SW480 (cell line): ENCODE results near the gene PEPD.

Source experiments
- DNase-seq: peaks from one replicate; pipeline ENCODE4 v3.0.0-alpha.2; 2016; ENCODE audit warnings: low spot score

Gene PEPD

GRCh38 chr19:33458807-33459206, 62.8 kb downstream of the PEPD start:
- no peak for DNase-seq

- DNase-seq, result no peak
Measured at GRCh38 chr19:33458171-33458633, 63.4 kb downstream of the PEPD start.

- DNase-seq, result no peak
Measured at GRCh38 chr19:33456845-33457220, 64.8 kb downstream of the PEPD start.

GRCh38 chr19:33456076-33456844, 65.3 kb downstream of the PEPD start:
- DNase-seq, result no peak

GRCh38 chr19:33453265-33453664, 68.3 kb downstream of the PEPD start:
- DNase-seq, result no peak

GRCh38 chr19:33450689-33451088, 70.9 kb downstream of the PEPD start:
- no peak for DNase-seq

- DNase-seq, result no peak
Measured at GRCh38 chr19:33449799-33450198, 71.8 kb downstream of the PEPD start.

- DNase-seq, result no peak
Measured at GRCh38 chr19:33448159-33448516, 73.5 kb downstream of the PEPD start.

GRCh38 chr19:33447336-33448158, 74.0 kb downstream of the PEPD start:
- peak; percentile 29 for DNase-seq

GRCh38 chr19:33446330-33447293, 75.0 kb downstream of the PEPD start:
- DNase-seq, result no peak

- no peak for DNase-seq
Measured at GRCh38 chr19:33445442-33446329, 75.9 kb downstream of the PEPD start.

GRCh38 chr19:33444562-33445441, 76.8 kb downstream of the PEPD start:
- no peak for DNase-seq

- DNase-seq, result no peak
Measured at GRCh38 chr19:33443638-33444561, 77.7 kb downstream of the PEPD start.

GRCh38 chr19:33442706-33443105, 78.9 kb downstream of the PEPD start:
- DNase-seq, result no peak

GRCh38 chr19:33441828-33442227, 79.8 kb downstream of the PEPD start:
- DNase-seq, result no peak

GRCh38 chr19:33441277-33441699, 80.3 kb downstream of the PEPD start:
- no peak for DNase-seq

- no peak for DNase-seq
Measured at GRCh38 chr19:33440682-33441081, 80.9 kb downstream of the PEPD start.

- no peak for DNase-seq
Measured at GRCh38 chr19:33440241-33440640, 81.3 kb downstream of the PEPD start.
